Erythroblast (primary cell): Measurements from ENCODE around the gene ENTREP3.
"Not testable (repeated sequence)": the region's sequence is repeated elsewhere in the genome, so short reads cannot be mapped to it uniquely, and the experiment has no call there.

Source experiments
- GATA1 ChIP-seq: IDR thresholded peaks from 2 replicates; pipeline ENCODE4 v1.6.1; 2011; ENCODE audit warnings: low read depth, mild to moderate bottlenecking, control low read depth, low read length, moderate library complexity
- POLR2A ChIP-seq: IDR thresholded peaks from 2 replicates; pipeline ENCODE4 v1.6.1; 2011; ENCODE audit warnings: mild to moderate bottlenecking, low read length

DNA sequence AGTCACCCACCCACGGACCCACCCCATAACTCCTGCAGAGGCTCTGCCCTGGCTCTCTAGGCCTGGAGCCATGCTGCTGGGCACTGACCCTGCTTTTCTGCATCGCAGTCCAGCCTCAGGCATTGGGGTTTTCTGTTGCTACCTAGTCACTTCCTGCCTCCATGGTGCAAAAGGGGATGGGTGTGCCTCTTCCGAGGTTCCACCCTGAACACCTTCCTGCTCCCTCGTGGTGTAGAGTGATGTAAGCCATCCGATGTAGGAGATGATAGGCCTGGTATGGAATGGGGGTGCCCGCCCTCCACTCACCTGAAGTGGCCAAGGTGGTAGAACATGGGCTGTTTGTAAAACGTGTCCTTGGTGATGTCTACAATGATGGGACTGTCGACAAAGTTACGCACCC is 19.9 kb downstream of the ENTREP3 start:
- TF ChIP-seq POLR2A, GATA1: not testable (repeated sequence)
